NCI-H2171 (cell line): ENCODE results near the gene PCBD1.
"Not testable (repeated sequence)": the region's sequence is repeated elsewhere in the genome, so short reads cannot be mapped to it uniquely, and the experiment has no call there.

Experiments
- DNase-seq: peaks from one replicate; lab custom pipeline; 2025; lab: John Stamatoyannopoulos, UW

Gene PCBD1

DNA sequence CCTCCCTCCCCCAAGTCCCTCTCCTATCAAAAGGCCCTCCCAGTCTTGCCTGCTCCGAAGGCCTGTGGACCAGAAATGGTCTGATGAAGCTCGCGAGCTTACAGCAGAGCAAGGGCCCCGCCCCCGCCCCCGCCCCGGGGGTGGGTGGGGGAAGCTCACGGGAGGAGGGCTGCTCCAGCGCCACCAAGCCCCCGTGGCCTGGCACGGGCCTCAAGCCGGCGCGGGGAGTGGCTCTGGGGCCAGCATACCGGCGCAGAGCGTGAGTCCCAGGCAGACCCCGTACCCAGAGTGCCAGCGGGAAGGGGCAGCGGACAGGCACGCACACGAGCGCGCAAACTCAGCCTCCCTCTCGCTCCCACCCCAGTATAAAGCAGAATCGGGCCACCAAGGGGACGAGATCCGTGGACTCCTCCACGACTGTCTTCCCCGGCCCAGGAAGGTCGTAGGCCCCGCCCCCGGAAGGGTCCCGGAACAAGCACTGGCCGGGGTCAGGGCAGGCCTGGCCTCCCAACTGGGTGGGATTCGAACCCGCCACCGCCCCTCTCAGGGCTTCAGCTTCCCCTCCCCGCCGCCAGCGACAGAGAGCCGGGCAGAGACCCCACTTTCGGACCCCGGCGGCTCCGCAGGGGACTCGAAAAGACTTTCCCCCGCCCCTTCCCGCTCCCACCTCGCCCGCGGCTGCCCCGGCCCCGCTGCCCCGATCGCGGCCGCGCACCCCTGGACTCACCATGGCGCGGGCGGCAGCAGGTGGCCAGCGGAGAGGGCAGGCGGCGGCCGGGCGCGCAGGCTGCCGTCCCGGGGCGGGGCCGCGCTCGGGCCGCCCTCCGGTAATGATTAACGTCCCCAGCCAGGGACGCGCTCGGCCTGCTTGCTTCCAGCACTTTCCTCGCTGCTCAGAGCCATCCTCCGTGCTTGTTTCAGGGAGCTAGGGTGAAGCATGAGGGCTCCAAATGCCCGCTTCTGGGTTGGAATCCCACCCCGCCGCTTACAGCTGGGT, at the start of gene PCBD1:
Gene PCBD1, minus strand, starts transcription at position 762 of the 997 bp plus-strand sequence. Its CDS starts 32 bp downstream, at position 730.
- no peak for DNase-seq

GRCh38 chr10:70937661-70938060, 49.3 kb upstream of the PCBD1 start:
- DNase-seq: no peak

- DNase-seq: no peak
Observed at GRCh38 chr10:70936111-70936510, 47.7 kb upstream of the PCBD1 start.

GRCh38 chr10:70935631-70936030, 47.3 kb upstream of the PCBD1 start:
- no peak for DNase-seq

DNA sequence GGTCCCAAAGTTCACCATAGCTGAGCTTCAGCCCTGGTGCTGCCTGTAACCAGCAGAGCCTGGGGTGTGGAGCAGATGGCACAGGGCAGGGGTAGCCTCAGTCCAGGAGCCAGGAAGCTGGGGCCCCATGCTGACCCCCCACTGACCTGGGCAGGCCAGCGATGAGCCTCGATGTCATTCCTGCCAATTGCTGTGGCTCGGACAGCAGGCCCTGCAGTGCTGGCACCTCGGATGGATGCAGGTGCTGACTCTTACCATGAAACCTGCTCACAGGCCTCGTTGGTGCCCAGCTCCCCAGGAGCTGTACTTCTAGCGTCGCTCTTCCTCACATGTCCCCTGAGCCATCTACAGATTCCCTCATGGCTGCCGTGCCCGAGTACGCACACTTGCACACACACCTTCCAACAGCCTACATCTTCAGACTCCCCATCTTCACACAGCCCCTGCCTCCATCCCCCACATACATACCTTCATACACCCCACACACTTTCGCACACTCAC, 46.8 kb upstream of the PCBD1 start:
- no peak for DNase-seq

GRCh38 chr10:70934701-70935100, 46.3 kb upstream of the PCBD1 start:
- no peak for DNase-seq

DNA sequence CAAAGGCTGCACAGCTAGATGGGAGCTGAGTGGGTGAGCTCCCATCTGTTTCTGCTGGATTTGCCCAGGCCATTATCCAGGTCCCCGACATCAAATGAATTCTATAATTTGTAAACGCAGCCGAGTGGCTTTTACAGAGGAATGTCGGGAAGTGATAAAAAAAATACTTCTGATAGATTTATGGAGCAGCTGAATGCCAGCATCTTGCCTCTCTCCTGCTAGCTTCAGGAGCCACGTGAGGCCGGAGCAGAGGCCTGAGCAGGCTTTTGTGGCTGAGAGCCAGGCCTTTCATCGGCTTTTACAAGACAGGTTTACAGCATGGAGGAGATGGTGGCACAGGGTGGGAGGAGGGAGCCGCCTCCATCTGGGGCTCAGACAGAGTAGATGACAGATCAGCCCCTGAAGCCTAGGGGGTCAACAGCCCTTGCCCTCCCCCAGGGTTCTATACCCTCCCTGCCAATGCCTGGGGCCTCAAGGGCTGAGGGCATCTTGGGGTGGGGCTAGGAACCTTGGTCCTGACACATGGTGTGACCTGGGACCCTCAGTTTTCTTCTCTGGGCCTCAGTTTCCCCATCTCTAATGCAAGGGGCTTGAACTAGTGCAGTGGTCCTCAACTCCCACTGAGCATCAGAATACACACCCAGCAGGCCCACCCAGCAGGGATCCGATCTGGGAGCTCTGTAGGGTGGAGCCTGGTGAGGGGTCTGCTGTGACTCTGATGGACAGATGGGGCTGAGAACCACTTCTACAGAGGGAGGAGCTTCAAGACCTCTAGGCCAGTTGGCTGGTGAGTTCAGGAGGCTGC, 44.2 kb upstream of the PCBD1 start:
- DNase-seq: no peak

GRCh38 chr10:70931168-70931815, 42.9 kb upstream of the PCBD1 start:
- DNase-seq: no peak

- no peak for DNase-seq
Observed at GRCh38 chr10:70930263-70931000, 42.1 kb upstream of the PCBD1 start.

- DNase-seq: no peak
Observed at GRCh38 chr10:70928140-70928539, 39.8 kb upstream of the PCBD1 start.

DNA sequence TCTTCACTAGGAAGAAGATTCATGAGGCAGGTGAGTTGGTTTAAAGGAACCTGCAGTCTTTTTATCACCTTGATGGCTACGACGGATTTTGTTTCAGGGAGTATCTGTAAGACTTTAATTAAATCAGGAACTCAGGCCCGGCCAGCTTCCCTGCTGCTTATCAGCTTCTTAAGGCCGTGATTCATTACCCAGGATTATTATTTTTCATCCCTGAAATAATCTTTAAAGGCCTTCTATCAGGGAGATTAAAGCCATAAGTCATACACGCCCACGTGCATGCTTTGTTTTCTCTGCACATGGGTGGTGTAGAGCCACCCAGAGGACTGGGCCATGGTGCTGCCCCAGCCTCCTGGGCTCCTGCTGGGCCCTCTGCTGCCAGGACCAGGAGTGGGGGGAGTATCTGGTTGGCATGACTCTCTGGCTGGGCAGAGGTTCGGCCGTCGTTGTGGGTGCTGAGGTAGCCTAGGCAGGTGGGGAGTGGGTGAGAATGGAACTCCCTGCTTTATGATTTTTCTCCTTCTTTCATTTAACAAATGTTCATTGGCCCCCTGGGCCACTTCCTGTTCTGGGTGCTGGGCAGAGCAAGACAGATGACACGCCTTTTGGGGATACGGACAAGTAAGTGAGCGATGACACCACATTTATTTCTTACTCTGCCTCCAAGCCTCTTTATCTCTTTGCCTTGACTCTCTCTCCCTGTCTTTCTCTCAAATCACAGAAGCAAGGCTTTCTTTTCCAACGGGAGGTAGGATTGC, 39.0 kb upstream of the PCBD1 start:
- no peak for DNase-seq

DNA sequence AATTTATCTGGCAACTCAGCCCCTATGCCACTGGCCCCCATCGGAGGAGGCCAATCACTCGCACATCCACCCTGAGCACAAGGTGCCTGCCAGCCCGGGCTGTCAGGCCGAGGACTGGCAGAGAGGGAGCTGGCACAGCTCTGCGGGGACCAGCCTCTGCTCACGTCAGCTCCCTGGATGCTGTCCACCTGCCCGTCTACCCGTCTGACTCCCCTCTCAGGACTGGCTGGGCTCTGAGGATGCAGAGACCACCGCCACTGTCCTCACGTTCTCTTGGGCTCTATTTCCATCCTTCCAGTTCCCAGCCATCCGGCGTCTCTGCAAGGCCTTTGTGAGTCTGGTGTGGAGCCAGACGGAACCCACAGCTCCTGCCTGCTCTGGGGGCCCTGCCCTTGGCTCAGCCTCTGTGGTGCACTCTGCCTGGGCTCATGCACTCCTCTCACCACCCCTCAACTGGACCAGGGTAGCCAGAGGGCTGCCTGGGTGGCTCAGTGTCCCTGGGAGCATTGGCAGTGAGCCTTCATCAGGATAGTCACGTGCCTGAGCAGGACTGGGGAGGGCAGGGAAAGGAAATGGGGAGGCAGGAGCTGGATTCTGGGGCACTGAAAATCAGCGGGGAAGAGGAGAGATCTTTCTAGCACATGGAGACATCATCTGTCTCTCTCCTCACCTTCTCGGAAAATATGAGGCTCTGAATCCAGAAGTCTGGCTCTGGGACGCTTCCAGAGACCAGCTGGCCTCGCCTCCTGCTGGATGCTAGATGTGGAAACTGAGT, 38.0 kb upstream of the PCBD1 start:
- no peak for DNase-seq

GRCh38 chr10:70925377-70926225, 37.2 kb upstream of the PCBD1 start:
- no peak for DNase-seq

DNA sequence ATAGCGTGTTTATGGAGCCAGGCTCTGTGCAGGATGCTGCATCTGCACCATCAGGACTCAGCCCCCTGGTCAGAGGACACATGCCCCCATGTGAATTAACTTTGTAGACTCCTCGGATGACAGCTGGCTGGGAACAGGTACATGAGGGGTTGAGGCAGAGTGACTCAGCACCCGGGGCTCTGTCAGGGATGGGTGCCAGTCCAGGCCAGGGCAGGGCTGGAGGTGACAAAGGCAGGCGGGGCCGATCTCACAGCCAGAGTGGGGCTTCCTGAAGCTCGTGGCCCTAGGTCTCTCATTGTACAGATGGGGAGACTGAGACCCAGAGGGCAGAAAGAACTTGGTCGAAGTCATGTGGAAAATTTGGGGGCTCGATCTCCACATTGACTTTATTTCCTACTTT, 35.3 kb upstream of the PCBD1 start:
- no peak for DNase-seq

- DNase-seq: no peak
Observed at GRCh38 chr10:70921285-70921684, 32.9 kb upstream of the PCBD1 start.

DNA sequence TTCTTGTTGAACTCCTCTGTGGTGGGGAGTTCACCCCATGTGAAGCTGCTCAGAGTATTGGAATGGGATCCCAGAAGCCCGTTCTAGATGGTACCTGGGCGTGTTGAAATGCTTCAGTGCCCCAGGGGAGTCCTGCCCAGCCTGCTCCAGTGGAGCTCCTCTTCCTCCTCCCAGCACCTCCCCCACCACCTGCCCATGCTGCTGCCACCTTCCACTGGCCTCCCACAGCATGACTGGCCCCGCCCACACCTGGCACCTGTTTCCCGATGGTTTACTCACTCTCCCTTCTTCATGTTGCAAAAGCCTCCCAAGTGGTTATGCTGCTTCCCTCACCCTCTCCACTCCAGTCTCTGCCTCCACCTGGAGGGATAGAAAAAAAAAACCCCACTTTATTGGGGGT, 32.2 kb upstream of the PCBD1 start:
- DNase-seq: peak; percentile 38

- DNase-seq: not testable (repeated sequence)
Observed at GRCh38 chr10:70919906-70920305, 31.5 kb upstream of the PCBD1 start.

- peak; percentile 60 for DNase-seq
Observed at GRCh38 chr10:70918851-70919530, 30.6 kb upstream of the PCBD1 start.
